ENCODE measurements around the gene OPCML. TPM values are rescaled to one million over a fixed set of nuclear protein-coding genes. Genes with fewer than 3 reads are reported as not detected.

The OPCML gene
- total and polyA plus RNA-seq, 2 of the 13 experiments (the other 11 are each of a cell fraction or from before 2014, with no cell fraction given): not detected

GRCh38 chr11:132846075-132846474 is 686.2 kb downstream of the OPCML start:
- DNase-seq (ENCODE audit: low spot score) (no peak), ATAC-seq (no peak), FAIRE-seq (no peak)
- no peaks in the 10 kb centered on the region for H3K9me3 ChIP-seq (ENCODE audit: low read length)
- no peaks in the 10 kb centered on the region for H4K20me1 ChIP-seq (ENCODE audit: insufficient read depth, low read length)
- intact Hi-C loops (cut with micrococcal nuclease; ENCODE audit: unreplicated experiment): no loop called here
- H3K4me1 ChIP-seq (ENCODE audit: insufficient read depth, low read length): no peaks in the 10 kb centered on the region
- H3K27ac ChIP-seq (ENCODE audit: extremely low read length, insufficient read depth, low read length): no peak overlapping the region
- no peak overlapping the region for H3K4me3 ChIP-seq (replicated peaks in 1 of 3; ENCODE audit: insufficient read depth in 1 of 3, low read depth in 2 of 3, low read length in 3 of 3)
- H3K4me2 ChIP-seq (ENCODE audit: low read depth, low read length): no peak overlapping the region
- in situ Hi-C loops (cut with HindIII; ENCODE audit: extremely low pct_ligation_motif_present, low pct_unique_long_range_greater_than_20kb): no loop called here
- H3K9ac ChIP-seq (ENCODE audit: insufficient read depth, low read depth, low read length): no peak overlapping the region
- POLR2A ChIA-PET: no interaction called here
- WGBS (ENCODE audit: low lambda C conversion rate): 11% methylated on average over 4 of the region's 4 CpGs
- no peaks in the 10 kb centered on the region for H3K27me3 ChIP-seq (ENCODE audit: control insufficient read depth in 1 of 2, insufficient read depth in 2 of 2, low read length in 2 of 2)
- no peaks in the 10 kb centered on the region for H3K36me3 ChIP-seq (replicated peaks in 1 of 2; ENCODE audit: control insufficient read depth in 1 of 2, insufficient read depth in 2 of 2, low read length in 2 of 2)
- H3K79me2 ChIP-seq (ENCODE audit: insufficient read depth, low read length): no peaks in the 10 kb centered on the region
- BruUV-seq (replicated peaks): no TSS peak
- H2AFZ ChIP-seq (ENCODE audit: low read length): no peak overlapping the region
- CTCF ChIA-PET (ENCODE audit: low intra/inter-chr PET ratio, low total read pairs): no interaction called here
- TF ChIP-seq SOX13 (IDR thresholded peaks at IDR 0.05): no peak
- TF ChIP-seq SOX13 (CRISPR knock-in tag; conservative IDR thresholded peaks at IDR 0.05 in 1 of 2, IDR thresholded peaks at IDR 0.05 in 1 of 2): no peak
- TF ChIP-seq NFIB (CRISPR knock-in tag; IDR thresholded peaks at IDR 0.05; ENCODE audit: borderline replicate concordance): no peak
- TF ChIP-seq PBX2 (CRISPR knock-in tag; IDR thresholded peaks at IDR 0.05): no peak

GRCh38 chr11:132844956-132845696 is 687.2 kb downstream of the OPCML start:
- in situ Hi-C loops (cut with HindIII; ENCODE audit: extremely low pct_ligation_motif_present, low pct_unique_long_range_greater_than_20kb) (no loop called here), intact Hi-C loops (cut with micrococcal nuclease; ENCODE audit: unreplicated experiment) (no loop called here)
- no peaks in the 10 kb centered on the region for H3K4me1 ChIP-seq (ENCODE audit: insufficient read depth, low read length)
- no peak overlapping the region for H3K4me2 ChIP-seq (ENCODE audit: low read depth, low read length)
- CTCF ChIA-PET (ENCODE audit: low intra/inter-chr PET ratio, low total read pairs): no interaction called here
- POLR2A ChIA-PET: no interaction called here
- no peak overlapping the region for H2AFZ ChIP-seq (ENCODE audit: low read length)
- H3K9me3 ChIP-seq (ENCODE audit: low read length): no peaks in the 10 kb centered on the region
- no peaks in the 10 kb centered on the region for H3K79me2 ChIP-seq (ENCODE audit: insufficient read depth, low read length)
- BruUV-seq (replicated peaks): no TSS peak
- no peak for DNase-seq (ENCODE audit: low spot score)
- no peak for ATAC-seq
- no peaks in the 10 kb centered on the region for H3K27me3 ChIP-seq (ENCODE audit: control insufficient read depth in 1 of 2, insufficient read depth in 2 of 2, low read length in 2 of 2)
- H4K20me1 ChIP-seq (ENCODE audit: insufficient read depth, low read length): no peaks in the 10 kb centered on the region
- 5% methylated on average over 5 of the region's 5 CpGs for WGBS (ENCODE audit: low lambda C conversion rate)
- no peak overlapping the region for H3K27ac ChIP-seq (ENCODE audit: extremely low read length, insufficient read depth, low read length)
- no peaks in the 10 kb centered on the region for H3K36me3 ChIP-seq (replicated peaks in 1 of 2; ENCODE audit: control insufficient read depth in 1 of 2, insufficient read depth in 2 of 2, low read length in 2 of 2)
- FAIRE-seq: no peak
- H3K9ac ChIP-seq (ENCODE audit: insufficient read depth, low read depth, low read length): no peak overlapping the region
- no peak overlapping the region for H3K4me3 ChIP-seq (replicated peaks in 1 of 3; ENCODE audit: insufficient read depth in 1 of 3, low read depth in 2 of 3, low read length in 3 of 3)
- TF ChIP-seq SP5 (CRISPR knock-in tag; IDR thresholded peaks at IDR 0.05; ENCODE audit: borderline replicate concordance, low read depth): no peak
- TF ChIP-seq MAFF (IDR thresholded peaks at IDR 0.05; ENCODE audit: low read depth, low read length): no peak
- TF ChIP-seq ZZZ3 (CRISPR knock-in tag; IDR thresholded peaks at IDR 0.05; ENCODE audit: borderline replicate concordance): no peak
- TF ChIP-seq RERE (CRISPR knock-in tag; IDR thresholded peaks at IDR 0.05; ENCODE audit: low read depth): no peak
- TF ChIP-seq ARID2 (CRISPR knock-in tag; IDR thresholded peaks at IDR 0.05; ENCODE audit: borderline replicate concordance): no peak
- no peak for TF ChIP-seq ZNF512 (CRISPR knock-in tag; IDR thresholded peaks at IDR 0.05)

Data from HepG2 (cell line).